ENCODE measurements around the gene PROSER3. TPM values are rescaled to one million over a fixed set of nuclear protein-coding genes. Genes with fewer than 3 reads are reported as not detected.

PROSER3 gene
- total RNA-seq, 6 experiments from 2014 or later: 26.4 to 30.0 (median 29.0) TPM

- TF ChIP-seq CTCF (IDR thresholded peaks at IDR 0.05): no peak
- H3K9me3 Mint-ChIP-seq: no peaks in the 10 kb centered on the region
Observed at GRCh38 chr19:35727956-35728706, 29.8 kb upstream of the PROSER3 start.

GRCh38 chr19:35729021-35729420, 29.0 kb upstream of the PROSER3 start:
- H3K36me3 Mint-ChIP-seq (ENCODE audit: low read depth): peaks cover 12% of the 10 kb centered on the region

More at GRCh38 chr19:35727956-35728706, 29.8 kb upstream of the PROSER3 start:
- Mint-ChIP-seq H3K36me3 (ENCODE audit: low read depth) (peaks cover 12% of the 10 kb centered on the region), H3K4me3 (no peak overlapping the region), H3K27ac (no peak overlapping the region), H3K27me3 (ENCODE audit: insufficient read depth) (peaks cover 2% of the 10 kb centered on the region; the same call in 1 of the 2 replicates), H3K4me1 (ENCODE audit: low read depth) (no peaks in the 10 kb centered on the region)
- DNase-seq: no peak

GRCh38 chr19:35729763-35730162, 28.2 kb upstream of the PROSER3 start:
- DNase-seq: no peak
- no peaks in the 10 kb centered on the region for H3K9me3 Mint-ChIP-seq
- no peak overlapping the region for H3K27ac Mint-ChIP-seq
- H3K27me3 Mint-ChIP-seq (ENCODE audit: insufficient read depth): peaks cover 6% of the 10 kb centered on the region
- TF ChIP-seq CTCF (IDR thresholded peaks at IDR 0.05): no peak
- peaks cover 12% of the 10 kb centered on the region for H3K36me3 Mint-ChIP-seq (ENCODE audit: low read depth)
- H3K4me3 Mint-ChIP-seq: no peak overlapping the region
- no peaks in the 10 kb centered on the region for H3K4me1 Mint-ChIP-seq (ENCODE audit: low read depth)

More at GRCh38 chr19:35729021-35729420, 29.0 kb upstream of the PROSER3 start:
- DNase-seq: no peak
- Mint-ChIP-seq H3K27me3 (ENCODE audit: insufficient read depth) (peaks cover 2% of the 10 kb centered on the region), H3K4me1 (ENCODE audit: low read depth) (no peaks in the 10 kb centered on the region), H3K9me3 (no peaks in the 10 kb centered on the region), H3K4me3 (no peak overlapping the region), H3K27ac (no peak overlapping the region)
- no peak for TF ChIP-seq CTCF (IDR thresholded peaks at IDR 0.05)

- Mint-ChIP-seq H3K27ac (no peak overlapping the region), H3K9me3 (no peaks in the 10 kb centered on the region), H3K36me3 (ENCODE audit: low read depth) (peaks cover 12% of the 10 kb centered on the region), H3K4me1 (ENCODE audit: low read depth) (no peaks in the 10 kb centered on the region), H3K4me3 (no peak overlapping the region), H3K27me3 (ENCODE audit: insufficient read depth) (peaks cover 6% of the 10 kb centered on the region)
- no peak for DNase-seq
- TF ChIP-seq CTCF (IDR thresholded peaks at IDR 0.05): no peak
Observed at GRCh38 chr19:35730326-35730725, 27.6 kb upstream of the PROSER3 start.

- Mint-ChIP-seq H3K9me3 (no peaks in the 10 kb centered on the region), H3K4me3 (no peak overlapping the region), H3K4me1 (ENCODE audit: low read depth) (no peaks in the 10 kb centered on the region), H3K27me3 (ENCODE audit: insufficient read depth) (peaks cover 9% of the 10 kb centered on the region), H3K36me3 (ENCODE audit: low read depth) (peaks cover 16% of the 10 kb centered on the region), H3K27ac (no peak overlapping the region; the same call in 1 of the 2 replicates)
- DNase-seq: no peak
- no peak for TF ChIP-seq CTCF (IDR thresholded peaks at IDR 0.05)
Observed at GRCh38 chr19:35731353-35731752, 26.6 kb upstream of the PROSER3 start.
